Activated CD4-positive, alpha-beta T cell treated with anti-CD3 and anti-CD28 coated beads, Interleukin-2, amount 10 ng/mL, durations not matched to agents 24 days and 14 days (primary cell): Measurements from ENCODE around the gene USP17L11. TPM values are rescaled to one million over a fixed set of nuclear protein-coding genes. Genes with fewer than 3 reads are reported as not detected.
"Not testable (repeated sequence)": the region's sequence is repeated elsewhere in the genome, so short reads cannot be mapped to it uniquely, and the experiment has no call there.

ENCODE experiments used
- DNase-seq: peaks from one replicate; pipeline ENCODE4 v3.0.0; 2022
- H3K27ac Mint-ChIP-seq: one replicate; pipeline ENCODE4 v1.8.0; 2022; ENCODE audit warnings: mild to moderate bottlenecking, mixed read lengths
- H3K27me3 Mint-ChIP-seq: one replicate; pipeline ENCODE4 v1.8.0; 2022; ENCODE audit warnings: mixed read lengths
- H3K36me3 Mint-ChIP-seq: one replicate; pipeline ENCODE4 v1.8.0; 2022; ENCODE audit warnings: low read depth, mild to moderate bottlenecking, mixed read lengths
- H3K4me1 Mint-ChIP-seq: one replicate; pipeline ENCODE4 v1.8.0; 2021; ENCODE audit warnings: mixed read lengths
- H3K4me3 Mint-ChIP-seq: one replicate; pipeline ENCODE4 v1.8.0; 2022; ENCODE audit warnings: mild to moderate bottlenecking, moderate library complexity, mixed read lengths
- H3K9me3 Mint-ChIP-seq: one replicate; pipeline ENCODE4 v1.8.0; 2021; ENCODE audit warnings: mixed read lengths
- intact Hi-C: fragments of 100-400 bp; cut with micrococcal nuclease; formaldehyde crosslinking; loops from one replicate; pipeline ENCODE4 v1.15.1; 2023
- total RNA-seq: library from RNA; stranded (reverse); gene quantifications from 2 replicates; pipeline ENCODE4 v1.2.3, GENCODE V29; 2022

USP17L11 gene
- not detected in 2 replicates for total RNA-seq

GRCh38 chr4:9215105-9215504, at the start of gene USP17L11:
TSS of gene USP17L11 (plus strand) at chr4:9215405. CDS start at chr4:9215405, 0 bp downstream.
- DNase-seq, H3K4me1 Mint-ChIP-seq, H3K27ac Mint-ChIP-seq, H3K36me3 Mint-ChIP-seq, H3K9me3 Mint-ChIP-seq, intact Hi-C loops, H3K4me3 Mint-ChIP-seq, H3K27me3 Mint-ChIP-seq: not testable (repeated sequence)

DNA sequence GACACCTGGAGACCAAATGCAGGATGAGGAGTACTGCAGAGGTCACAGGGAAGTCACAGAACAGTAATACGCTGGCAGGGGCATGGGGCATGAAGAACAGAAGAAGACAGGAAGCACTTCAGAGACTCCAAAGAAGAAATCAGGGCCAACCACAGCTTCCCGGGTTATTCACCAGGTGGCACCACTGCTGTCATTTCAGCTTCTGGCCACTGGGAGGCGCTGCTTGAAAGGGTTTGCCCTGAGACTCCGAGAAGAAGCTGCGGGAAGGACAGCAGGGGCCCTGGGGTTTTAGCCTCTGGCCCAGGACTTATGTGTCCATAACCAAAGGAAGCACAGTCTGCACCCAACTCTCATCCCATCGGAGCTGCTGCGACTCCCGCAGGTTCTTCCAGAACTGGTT, 49.2 kb upstream of the USP17L11 start:
- H3K27ac Mint-ChIP-seq, DNase-seq, H3K4me3 Mint-ChIP-seq, H3K27me3 Mint-ChIP-seq, H3K9me3 Mint-ChIP-seq, intact Hi-C loops, H3K36me3 Mint-ChIP-seq, H3K4me1 Mint-ChIP-seq: not testable (repeated sequence)

GRCh38 chr4:9169791-9170459, 45.3 kb upstream of the USP17L11 start, which contains the start of gene FAM90A26:
TSS of gene FAM90A26 (plus strand) at chr4:9170409. CDS start at chr4:9173173, 2,764 bp downstream.
- H3K36me3 Mint-ChIP-seq, H3K27ac Mint-ChIP-seq, DNase-seq, H3K4me1 Mint-ChIP-seq, H3K9me3 Mint-ChIP-seq, H3K27me3 Mint-ChIP-seq, H3K4me3 Mint-ChIP-seq, intact Hi-C loops: not testable (repeated sequence)

DNA sequence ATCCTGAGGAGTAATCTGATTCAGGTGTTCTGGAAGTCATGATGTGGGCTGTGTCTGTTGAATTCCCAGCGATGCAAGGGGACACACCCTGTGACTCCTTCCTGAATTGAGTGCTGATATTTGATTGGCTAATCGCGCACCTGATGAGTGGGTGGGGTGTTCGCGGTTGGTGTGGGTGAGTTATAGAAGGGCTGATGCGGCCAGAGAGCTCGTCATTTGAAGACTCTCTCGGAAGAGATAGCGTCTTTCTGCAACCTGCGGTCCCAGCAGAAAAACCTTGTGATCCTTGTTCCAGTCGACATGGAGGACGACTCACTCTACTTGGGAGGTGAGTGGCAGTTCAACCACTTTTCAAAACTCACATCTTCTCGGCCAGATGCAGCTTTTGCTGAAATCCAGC, 4.8 kb upstream of the USP17L11 start, which contains the start of gene USP17L10:
USP17L10 (plus strand) TSS at position 301 of the 400 bp plus-strand sequence; CDS start at position 301, 0 bp downstream.
- H3K27ac Mint-ChIP-seq, H3K27me3 Mint-ChIP-seq, DNase-seq, H3K9me3 Mint-ChIP-seq, H3K4me3 Mint-ChIP-seq, H3K36me3 Mint-ChIP-seq, H3K4me1 Mint-ChIP-seq, intact Hi-C loops: not testable (repeated sequence)

DNA sequence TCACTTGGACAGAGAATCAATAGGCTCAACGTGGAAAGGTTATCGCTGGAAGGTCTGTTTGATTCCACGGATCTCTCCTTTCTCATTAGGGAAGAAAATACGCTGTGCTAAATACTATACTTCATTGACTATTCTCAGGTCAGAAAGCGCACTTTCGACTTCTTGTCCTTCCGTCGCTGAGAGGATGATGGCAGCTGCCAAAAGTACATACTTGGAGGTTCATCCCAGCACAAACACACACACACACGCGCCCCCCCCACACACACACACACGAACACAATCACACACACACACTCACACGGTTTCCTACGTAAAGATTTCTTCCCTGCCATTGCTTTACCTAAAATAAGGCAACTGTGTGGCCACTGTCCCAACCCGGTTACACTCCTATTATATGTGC, 504 bp upstream of the USP17L11 start:
- H3K4me3 Mint-ChIP-seq, H3K9me3 Mint-ChIP-seq, H3K27me3 Mint-ChIP-seq, intact Hi-C loops, H3K36me3 Mint-ChIP-seq, H3K27ac Mint-ChIP-seq, H3K4me1 Mint-ChIP-seq: not testable (repeated sequence)
- DNase-seq, result peak; percentile 50

DNA sequence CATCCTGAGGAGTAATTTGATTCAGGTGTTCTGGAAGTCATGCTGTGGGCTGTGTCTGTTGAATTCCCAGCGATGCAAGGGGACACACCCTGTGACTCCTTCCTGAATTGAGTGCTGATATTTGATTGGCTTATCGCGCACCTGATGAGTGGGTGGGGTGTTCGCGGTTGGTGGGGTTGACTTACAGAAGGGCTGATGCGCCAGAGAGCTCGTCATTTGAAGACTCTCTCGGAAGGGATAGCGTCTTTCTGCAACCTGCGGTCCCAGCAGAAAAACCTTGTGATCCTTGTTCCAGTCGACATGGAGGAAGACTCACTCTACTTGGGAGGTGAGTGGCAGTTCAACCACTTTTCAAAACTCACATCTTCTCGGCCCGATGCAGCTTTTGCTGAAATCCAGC, 4.6 kb downstream of the USP17L11 start, which contains the start of gene USP17L12:
USP17L12 (plus strand) TSS at position 301 of the 400 bp plus-strand sequence; CDS start at position 301, 0 bp downstream.
- H3K27me3 Mint-ChIP-seq, DNase-seq, H3K4me3 Mint-ChIP-seq, H3K9me3 Mint-ChIP-seq, intact Hi-C loops, H3K36me3 Mint-ChIP-seq, H3K4me1 Mint-ChIP-seq, H3K27ac Mint-ChIP-seq: not testable (repeated sequence)

- H3K36me3 Mint-ChIP-seq, DNase-seq, intact Hi-C loops, H3K27ac Mint-ChIP-seq, H3K4me1 Mint-ChIP-seq, H3K9me3 Mint-ChIP-seq, H3K4me3 Mint-ChIP-seq, H3K27me3 Mint-ChIP-seq: not testable (repeated sequence)
Measured at GRCh38 chr4:9224596-9224995, 9.4 kb downstream of the USP17L11 start, which contains the start of gene USP17L13. TSS of gene USP17L13 (plus strand) at chr4:9224896. CDS start at chr4:9224896, 0 bp downstream.

DNA sequence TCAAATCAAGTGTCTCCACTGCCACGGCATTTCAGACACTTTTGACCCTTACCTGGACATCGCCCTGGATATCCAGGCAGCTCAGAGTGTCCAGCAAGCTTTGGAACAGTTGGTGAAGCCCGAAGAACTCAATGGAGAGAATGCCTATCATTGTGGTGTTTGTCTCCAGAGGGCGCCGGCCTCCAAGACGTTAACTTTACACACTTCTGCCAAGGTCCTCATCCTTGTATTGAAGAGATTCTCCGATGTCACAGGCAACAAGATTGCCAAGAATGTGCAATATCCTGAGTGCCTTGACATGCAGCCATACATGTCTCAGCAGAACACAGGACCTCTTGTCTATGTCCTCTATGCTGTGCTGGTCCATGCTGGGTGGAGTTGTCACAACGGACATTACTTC, 15.0 kb downstream of the USP17L11 start:
- H3K36me3 Mint-ChIP-seq, H3K9me3 Mint-ChIP-seq, H3K27me3 Mint-ChIP-seq, intact Hi-C loops, H3K4me1 Mint-ChIP-seq, H3K4me3 Mint-ChIP-seq, H3K27ac Mint-ChIP-seq: not testable (repeated sequence)
- peak; percentile 49 for DNase-seq

GRCh38 chr4:9234085-9234484, 18.9 kb downstream of the USP17L11 start, which contains the start of gene USP17L15:
TSS of gene USP17L15 (plus strand) at chr4:9234385. CDS start at chr4:9234385, 0 bp downstream.
- intact Hi-C loops, H3K36me3 Mint-ChIP-seq, H3K4me1 Mint-ChIP-seq, H3K27me3 Mint-ChIP-seq, H3K27ac Mint-ChIP-seq, DNase-seq, H3K9me3 Mint-ChIP-seq, H3K4me3 Mint-ChIP-seq: not testable (repeated sequence)

GRCh38 chr4:9238461-9238860, 23.3 kb downstream of the USP17L11 start:
- DNase-seq, H3K9me3 Mint-ChIP-seq, H3K27ac Mint-ChIP-seq, H3K4me1 Mint-ChIP-seq, H3K27me3 Mint-ChIP-seq, H3K4me3 Mint-ChIP-seq, H3K36me3 Mint-ChIP-seq, intact Hi-C loops: not testable (repeated sequence)

DNA sequence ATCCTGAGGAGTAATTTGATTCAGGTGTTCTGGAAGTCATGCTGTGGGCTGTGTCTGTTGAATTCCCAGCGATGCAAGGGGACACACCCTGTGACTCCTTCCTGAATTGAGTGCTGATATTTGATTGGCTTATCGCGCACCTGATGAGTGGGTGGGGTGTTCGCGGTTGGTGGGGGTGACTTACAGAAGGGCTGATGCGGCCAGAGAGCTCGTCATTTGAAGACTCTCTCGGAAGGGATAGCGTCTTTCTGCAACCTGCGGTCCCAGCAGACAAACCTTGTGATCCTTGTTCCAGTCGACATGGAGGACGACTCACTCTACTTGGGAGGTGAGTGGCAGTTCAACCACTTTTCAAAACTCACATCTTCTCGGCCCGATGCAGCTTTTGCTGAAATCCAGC, 28.4 kb downstream of the USP17L11 start, which contains the start of gene USP17L17:
USP17L17 (plus strand) TSS at position 301 of the 400 bp plus-strand sequence; CDS start at position 301, 0 bp downstream.
- H3K36me3 Mint-ChIP-seq, H3K4me1 Mint-ChIP-seq, H3K27ac Mint-ChIP-seq, H3K9me3 Mint-ChIP-seq, H3K27me3 Mint-ChIP-seq, H3K4me3 Mint-ChIP-seq, intact Hi-C loops: not testable (repeated sequence)
- peak; percentile 14 for DNase-seq

GRCh38 chr4:9247953-9248680, 32.9 kb downstream of the USP17L11 start, which contains the start of gene USP17L18:
TSS of gene USP17L18 (plus strand) at chr4:9248630. CDS start at chr4:9248630, 0 bp downstream.
- H3K27me3 Mint-ChIP-seq, H3K27ac Mint-ChIP-seq, H3K4me3 Mint-ChIP-seq, H3K36me3 Mint-ChIP-seq, H3K4me1 Mint-ChIP-seq, intact Hi-C loops, H3K9me3 Mint-ChIP-seq: not testable (repeated sequence)
- DNase-seq, result peak; percentile 54

GRCh38 chr4:9253078-9253477, 37.9 kb downstream of the USP17L11 start, which contains the start of gene USP17L19:
TSS of gene USP17L19 (plus strand) at chr4:9253378. CDS start at chr4:9253378, 0 bp downstream.
- not testable (repeated sequence) for H3K27ac Mint-ChIP-seq

GRCh38 chr4:9257824-9258223, 42.6 kb downstream of the USP17L11 start, which contains the start of gene USP17L20:
TSS of gene USP17L20 (plus strand) at chr4:9258124. CDS start at chr4:9258124, 0 bp downstream.
- intact Hi-C loops, H3K9me3 Mint-ChIP-seq, H3K27ac Mint-ChIP-seq, H3K36me3 Mint-ChIP-seq, DNase-seq, H3K27me3 Mint-ChIP-seq, H3K4me1 Mint-ChIP-seq, H3K4me3 Mint-ChIP-seq: not testable (repeated sequence)

More at GRCh38 chr4:9253078-9253477, 37.9 kb downstream of the USP17L11 start, which contains the start of gene USP17L19:
- H3K27me3 Mint-ChIP-seq, H3K4me3 Mint-ChIP-seq, H3K9me3 Mint-ChIP-seq, H3K4me1 Mint-ChIP-seq, intact Hi-C loops, DNase-seq, H3K36me3 Mint-ChIP-seq: not testable (repeated sequence)
